ENCODE measurements around the gene ANTXRL.
"Not testable (repeated sequence)": the region's sequence is repeated elsewhere in the genome, so short reads cannot be mapped to it uniquely, and the experiment has no call there.

The ANTXRL gene

DNA sequence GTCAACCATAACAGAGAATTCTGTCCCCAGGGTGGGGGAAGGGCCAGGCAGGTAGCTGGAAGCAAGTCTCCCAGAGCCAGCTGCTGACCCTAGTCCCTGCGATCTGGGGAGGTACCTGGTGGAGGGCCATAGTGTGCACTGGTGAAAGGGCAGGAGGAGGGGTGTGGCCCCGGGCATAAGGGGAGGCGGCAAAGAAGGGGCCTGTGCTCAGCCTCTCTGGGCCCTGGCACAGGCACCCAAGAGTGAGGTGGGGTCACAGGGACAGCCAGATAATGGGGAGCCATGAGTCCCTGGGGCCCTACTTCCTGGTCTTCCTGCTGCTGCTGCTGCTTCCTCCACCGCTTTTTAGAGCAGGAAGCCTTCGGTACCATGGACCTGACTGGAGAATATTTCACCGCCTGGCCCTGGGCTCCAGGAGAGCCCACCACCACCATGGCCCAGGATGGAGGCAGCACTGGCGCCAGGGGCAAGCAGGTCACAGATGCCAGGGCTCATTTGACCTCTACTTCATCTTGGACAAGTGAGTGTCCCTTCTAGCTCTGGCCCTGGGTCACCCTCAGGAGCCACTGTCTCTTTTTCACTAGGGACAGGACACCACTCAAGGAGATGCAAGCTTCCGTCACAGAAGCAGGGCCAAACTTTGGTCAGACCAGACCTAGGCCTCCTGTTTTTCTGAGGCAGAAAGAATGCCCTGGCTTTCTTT lies at the start of gene ANTXRL:
Gene ANTXRL (plus strand): TSS at position 7 of the 703 bp plus-strand sequence. CDS start 266 bp downstream, at position 273.
- DNase-seq, result no peak

DNA sequence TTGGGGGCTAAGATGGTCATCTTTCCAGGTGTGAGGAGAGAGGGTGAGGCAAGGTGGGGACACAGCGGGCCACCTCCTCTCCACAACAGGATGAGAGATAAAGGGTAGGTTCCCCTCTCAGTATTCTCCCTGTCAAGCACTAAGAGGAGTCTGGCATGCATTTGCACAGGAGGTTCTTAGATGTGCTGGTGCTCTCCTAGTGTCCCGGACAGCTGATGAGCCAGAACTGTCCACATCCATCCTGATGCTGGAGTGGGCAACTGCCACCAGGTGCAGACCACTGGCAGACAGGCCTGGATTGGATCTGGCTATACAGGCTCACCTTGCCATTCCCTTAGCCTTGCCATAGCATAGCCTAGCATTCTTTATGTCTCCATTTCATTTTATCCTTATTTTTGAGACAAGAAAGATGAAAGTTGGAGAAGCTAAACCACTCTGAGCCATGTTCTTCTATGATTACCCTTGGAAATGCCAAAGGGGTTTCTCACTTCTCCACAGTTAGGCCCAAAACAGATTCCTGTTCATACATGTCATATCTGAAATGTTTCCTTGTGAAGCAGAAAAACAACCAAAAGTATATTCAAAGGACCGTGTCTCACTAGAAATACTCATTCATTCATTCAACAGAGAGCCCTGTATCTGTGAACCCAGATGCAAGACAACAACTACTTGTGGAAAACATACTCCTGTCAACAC lies 48.8 kb upstream of the ANTXRL start:
- no peak for DNase-seq

DNA sequence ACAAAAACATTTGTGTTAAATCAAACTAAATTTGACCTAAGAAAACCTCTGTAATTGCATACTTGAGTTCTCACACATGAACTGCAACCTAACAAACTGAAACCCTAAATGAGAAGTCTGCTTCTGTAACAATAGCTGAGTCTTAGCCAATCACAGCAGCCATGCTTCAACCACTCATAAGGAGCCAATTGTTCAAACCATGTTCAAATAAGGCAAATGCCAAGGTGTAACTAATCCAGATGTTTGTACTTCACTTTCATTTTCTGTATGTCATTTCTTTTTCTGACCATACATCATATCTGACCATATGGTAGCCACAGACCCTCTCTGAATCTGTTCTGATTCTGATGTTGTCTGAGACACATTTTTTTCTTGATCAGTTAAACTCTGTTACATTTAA lies 47.5 kb upstream of the ANTXRL start:
- no peak for DNase-seq

DNA sequence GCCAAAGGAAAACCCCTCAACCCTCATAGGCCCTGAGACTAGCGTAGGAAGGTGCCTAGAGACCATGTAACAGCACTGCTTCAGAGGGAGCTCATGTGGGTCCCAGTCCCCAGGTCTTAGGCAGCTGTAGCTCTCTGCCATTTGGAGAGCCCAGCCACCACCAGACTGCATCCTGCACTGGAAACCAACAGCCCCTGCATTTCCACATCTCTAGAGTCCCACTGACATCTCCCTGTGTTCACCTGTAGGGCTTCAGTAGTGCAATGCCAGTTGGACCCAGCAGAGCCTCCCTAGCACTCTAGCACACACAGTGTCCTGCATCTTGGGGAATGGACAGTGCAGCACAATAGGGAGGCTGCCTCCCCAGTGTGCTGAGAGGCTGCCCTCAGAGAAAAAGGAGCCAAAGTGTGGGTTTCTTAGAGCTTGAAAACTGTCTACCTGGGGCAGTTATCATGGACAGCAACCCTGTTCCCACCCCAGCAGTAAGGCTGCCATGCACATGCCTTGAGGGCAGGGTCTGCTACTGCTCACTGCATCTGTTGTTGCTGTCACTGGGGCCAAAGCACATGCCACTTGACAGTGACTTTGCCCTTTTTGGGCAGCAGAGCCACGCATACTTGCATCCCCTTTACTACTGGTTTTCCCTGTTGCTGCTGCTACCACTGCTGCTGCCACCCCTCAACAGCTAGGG lies 46.7 kb upstream of the ANTXRL start:
- DNase-seq, result no peak

DNA sequence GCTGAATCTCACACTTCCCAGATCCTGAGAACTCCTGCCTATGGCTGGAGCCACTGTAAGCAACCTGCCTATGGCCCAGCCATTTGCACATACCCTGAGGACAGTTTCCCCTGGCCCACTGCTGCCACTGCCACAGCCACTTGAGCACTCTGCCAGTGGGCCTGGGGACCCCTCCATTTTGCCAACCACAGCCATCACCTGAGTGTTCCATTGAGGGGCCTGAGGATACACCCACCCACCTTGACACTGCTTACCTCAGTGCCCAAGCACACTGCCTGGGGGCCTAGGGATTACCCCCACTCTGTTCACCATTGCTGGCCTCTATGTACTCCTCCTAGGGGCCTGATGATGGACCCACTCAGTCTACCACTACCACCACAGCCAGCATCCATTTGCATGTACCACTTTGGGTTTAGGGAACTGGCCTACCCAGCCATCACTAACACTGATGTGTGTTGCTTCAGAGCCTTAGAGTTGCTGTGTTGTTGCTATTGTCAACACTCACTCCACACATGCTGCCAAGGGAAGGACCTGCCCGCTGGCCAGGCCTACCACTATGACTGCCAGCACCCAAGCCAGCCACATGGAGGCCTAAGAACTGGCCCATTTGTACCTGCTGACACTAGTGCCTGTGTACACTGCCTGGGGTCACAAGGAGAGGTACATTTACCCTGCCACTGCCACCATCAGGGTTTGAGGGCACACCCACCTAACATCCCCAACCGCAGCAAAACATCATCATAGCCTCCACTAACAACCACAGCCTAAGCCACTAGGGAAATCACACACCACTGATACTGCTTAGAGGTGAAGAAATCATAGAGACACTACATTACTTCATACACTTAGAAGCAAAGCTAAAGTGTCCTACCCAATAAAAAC lies 45.9 kb upstream of the ANTXRL start:
- DNase-seq, result no peak

DNA sequence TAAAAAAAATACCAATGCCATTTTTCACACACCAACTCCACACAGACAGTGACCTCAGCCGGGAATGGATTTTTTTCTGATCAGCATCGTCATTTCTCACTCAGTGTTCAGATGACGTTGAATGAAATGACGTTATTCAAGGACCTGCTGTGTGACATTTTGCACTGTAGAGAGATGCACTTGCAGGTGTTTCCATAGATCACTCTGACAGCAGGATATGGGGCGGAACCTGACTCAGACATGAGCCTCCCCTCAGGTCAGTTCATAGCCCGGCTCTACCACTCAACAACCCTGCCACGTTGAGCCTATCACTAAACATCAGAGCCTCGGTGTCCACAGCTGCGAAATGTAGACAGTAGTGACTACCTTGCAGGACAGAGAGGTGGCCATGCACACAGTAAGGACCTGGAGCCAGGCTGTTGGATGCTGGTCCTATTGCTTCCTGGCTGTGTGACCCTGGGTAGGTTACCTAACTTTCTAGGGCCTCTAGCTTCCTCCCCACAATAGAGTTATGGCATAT lies 41.4 kb upstream of the ANTXRL start:
- DNase-seq, result no peak

DNA sequence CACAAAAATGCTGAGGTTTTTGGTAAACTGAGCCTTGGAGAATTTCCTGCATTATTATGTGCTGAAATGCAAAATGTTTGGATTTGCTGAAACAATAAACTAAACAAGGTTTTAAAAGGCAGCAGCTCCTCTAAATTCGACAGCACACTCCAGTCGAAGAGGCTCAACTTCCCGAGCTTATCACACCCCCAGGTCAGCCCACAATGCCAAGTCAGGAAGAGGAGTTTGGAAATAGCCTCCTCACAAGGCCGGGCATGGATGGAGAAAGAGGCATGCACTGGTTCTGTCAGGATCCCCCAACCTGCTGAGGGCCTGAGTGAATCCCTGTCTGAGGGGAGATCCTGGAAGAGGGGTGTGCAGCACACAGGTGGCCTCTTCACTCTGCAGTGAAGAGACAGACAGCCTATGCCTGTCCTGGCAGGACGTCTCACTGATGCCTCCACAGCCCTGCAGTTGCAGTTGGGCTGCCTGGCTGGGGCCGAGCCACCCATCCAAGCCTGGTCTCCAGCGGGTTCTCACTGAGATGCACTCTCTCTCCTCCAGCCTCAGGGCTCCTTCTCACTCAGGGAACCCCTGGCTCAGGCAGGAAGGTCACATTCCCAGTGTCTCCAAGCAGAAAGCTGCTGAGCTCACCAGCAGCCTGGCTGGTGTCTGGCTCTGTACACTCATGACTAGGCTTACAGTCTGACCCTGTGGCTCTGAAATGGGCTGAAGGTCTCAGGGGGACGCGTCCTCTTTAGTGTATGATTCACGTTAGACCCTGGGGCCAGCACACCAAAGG lies 40.2 kb upstream of the ANTXRL start:
- not testable (repeated sequence) for DNase-seq

DNA sequence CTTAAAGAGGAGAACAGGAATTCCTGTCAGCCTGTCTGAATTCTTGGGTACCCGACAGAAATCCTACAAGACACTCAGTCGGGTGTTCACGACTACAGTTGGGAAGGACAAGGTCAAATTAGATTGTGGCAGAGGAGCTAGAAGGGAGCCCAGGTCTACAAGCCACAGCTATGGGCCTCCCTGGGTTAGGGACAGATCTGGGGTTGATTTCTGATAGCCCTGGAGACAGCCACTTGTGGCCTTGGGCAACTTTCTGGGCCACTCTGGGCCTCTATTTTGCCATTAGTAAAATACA lies 39.7 kb upstream of the ANTXRL start:
- no peak for DNase-seq

DNA sequence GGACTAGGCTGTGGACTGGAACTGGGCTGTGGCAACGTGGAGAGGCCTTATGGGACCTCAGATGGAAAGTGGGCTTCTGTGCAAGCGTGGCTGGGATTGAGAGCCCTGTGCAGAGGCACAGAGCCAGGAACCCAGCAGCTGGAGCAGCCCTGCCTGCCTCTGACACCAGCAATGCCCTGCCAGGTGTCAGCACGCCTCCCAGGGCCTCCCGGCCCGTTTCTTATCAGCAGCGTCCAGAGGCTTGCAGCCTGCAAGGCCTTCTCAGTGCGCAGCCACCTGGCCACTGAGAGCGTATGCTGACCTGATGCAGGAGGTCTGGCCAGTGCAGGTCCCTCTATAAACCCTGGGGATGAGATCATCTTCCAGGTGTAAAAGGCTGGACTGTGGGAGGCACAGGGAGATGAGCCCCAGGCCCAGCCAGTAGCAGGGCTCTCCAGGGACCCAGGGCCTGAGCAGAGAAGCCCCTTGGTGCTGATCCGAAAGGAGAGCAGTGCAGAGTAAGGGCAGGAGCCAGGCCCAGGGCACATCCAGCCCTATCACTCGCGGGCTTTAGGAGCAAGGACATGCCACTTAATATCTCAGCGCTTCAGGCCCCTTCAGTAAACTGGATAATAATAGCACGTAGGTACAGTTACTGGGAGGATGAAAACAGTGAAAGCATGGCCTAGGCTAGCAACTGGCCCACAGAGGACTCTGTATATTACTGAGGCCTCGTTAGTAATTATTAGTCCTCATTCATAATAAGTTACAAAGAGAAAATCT lies 38.8 kb upstream of the ANTXRL start:
- DNase-seq, result no peak

DNA sequence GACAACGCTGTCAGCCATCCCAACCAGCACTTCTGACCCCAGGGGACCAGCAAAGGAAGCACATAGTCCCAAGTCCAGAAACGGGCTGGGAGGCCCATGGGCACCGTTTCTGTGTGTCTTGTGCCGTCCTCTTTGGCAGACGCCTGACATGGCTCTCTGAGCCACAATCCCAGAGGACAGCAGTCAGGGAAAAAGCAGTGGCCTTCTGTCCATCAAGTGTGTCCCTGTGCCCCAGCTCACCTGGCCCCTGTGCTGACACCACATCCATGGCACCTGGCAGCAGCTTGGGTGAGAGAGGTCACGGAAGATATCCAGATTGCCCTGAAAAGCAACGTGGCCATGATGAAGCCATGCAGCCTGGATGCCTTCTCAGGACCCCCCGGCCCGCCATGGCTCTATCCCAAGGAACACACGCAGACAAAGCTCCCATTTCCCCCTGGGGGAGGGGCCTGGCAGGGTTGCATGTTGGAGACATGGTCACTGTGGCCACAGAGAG lies 38.1 kb upstream of the ANTXRL start:
- no peak for DNase-seq

DNA sequence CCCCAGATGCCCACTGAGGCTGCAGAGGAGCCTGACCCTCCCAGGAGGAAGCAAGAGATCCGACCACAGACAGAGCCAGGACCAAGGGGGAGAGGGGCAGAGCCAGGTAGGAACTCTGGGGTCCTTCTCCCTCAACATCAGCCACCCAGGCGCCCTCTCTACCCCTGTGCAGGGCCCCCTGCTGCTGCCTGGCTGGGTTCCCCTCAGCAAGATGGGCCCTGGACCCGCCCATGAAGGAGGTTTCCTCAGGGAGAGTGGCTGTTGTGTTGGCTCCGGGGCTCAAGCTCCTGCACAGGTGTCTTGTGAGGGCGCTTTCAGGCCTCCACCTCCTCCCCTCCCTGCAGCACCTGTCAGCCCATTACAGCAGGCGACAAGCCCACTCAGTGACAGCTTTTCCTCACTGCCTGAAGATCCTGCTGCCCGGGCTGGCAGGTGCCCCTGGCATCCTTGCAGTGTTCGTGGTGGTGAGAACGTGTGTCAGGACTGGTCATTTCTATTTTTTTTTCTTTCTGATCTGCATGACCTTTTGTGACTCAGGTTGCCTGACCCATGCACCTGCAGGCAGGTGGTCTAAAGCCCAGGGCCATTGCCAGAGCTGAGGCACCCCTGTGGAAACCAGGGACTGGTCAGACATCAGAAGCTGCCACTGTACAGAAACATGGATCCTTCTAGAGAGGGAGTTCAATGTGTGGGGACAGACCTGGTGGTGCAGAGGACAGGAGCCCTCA lies 37.0 kb upstream of the ANTXRL start:
- not testable (repeated sequence) for DNase-seq

DNA sequence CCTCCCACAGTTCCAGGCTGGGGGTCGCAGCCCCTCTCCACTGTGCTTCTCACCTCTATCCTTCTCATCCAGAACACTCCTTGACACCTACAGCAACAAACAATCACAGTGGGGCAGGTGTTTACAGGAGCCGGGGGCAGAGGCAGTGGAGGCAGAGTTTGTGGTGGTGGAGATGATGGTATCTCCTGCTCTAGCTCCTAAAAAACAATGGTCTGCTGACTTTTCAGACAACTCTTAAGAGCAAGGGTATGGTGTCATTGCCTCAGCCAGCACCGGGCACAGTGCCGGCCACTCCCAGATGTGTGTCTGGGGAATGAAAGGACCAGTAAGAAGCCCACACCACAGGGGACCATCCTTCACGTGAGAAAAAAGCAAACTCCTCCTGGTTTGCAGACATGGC lies 36.3 kb upstream of the ANTXRL start:
- DNase-seq, result no peak

DNA sequence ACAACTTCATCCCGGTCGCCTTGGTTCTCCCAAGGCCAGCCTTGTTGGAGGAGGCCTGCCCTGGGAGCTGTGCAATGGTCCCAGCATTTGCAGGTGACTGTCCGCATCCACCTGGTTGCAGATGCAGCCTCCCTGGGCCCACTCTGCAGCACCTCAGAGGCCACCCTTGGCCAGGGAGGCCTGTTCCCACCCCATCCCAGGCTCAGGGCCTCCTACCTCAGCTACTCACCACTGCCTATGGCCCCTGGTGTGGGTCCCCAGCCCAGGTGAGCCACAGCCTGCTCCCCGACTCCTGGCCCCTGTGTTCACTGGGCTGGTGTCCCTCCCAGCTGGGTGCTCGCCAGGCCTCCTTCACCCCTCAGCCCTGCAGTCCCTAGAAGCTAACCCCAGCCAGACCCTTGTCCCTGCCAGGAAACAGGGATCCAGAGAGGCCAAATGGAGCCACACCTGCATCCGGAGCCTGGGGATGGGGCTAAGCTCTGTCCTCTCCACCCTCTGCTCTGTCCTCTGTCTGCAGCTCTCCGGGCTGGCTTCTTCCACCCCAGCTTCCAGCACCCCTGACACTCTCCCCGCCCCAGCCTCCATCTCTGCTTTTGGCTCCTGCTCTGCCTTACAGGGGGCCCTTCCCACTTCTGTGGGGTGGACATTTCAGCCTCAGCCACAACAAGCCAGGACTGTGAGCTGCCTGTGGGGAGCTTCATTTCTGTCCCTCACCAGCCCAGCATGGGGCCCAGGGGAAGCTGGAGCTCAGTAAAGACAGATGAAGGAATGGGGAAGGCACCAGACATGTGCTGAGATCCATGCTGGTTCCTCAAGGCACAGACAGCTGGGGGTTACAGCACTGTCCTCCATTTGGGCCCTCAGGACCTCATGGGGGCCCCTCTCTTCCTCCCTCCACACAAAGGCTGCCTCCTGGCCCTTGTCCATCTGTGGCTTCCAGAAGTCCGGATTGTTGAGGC lies 35.6 kb upstream of the ANTXRL start:
- no peak for DNase-seq

DNA sequence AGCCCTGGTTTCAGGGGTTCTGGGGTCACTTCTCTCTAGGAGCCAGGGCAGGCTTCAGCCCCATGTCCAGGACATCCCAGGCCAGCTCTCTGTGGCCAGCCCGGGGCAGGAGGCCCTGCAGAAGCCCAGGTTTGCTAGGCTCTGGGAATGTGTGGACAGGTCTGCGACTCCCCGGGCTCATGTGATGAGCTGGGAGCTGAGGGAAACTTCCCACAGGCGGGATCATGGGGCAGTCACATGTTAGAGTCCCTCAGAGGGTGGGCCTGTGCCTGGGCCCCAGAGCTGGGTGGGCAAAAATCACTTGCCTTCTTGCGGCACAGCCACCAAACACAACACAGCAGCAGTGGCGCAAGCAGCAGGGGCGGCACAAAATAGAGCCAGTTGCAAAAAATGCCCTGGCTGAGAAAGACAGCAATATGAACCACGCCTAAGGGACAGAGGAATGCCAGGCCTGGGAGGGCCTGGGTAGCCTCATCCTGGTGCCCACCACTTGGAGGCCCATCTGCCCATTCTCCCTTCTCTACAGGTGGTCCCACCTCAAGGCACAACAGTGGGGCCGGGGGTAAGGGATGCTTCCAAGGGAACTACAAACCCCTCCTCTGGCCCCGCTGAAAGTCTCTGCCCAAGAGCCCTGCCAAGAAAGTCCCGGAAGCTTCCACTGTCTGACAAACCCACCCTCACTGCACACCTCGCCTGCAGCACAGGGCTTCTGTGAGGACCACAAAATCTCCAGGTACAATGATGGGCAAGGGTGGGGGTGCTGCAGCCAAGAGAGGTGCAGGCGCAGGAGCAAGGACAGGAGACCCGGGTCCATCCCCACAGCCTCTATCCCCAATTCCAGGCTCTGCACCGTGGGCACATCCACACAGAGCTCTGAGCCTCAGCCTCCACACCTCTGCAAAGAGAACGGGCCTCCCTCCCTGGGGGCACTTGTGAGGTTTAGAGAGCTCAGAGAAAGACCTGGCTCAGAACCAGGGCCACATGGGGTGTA lies 34.6 kb upstream of the ANTXRL start:
- no peak for DNase-seq

DNA sequence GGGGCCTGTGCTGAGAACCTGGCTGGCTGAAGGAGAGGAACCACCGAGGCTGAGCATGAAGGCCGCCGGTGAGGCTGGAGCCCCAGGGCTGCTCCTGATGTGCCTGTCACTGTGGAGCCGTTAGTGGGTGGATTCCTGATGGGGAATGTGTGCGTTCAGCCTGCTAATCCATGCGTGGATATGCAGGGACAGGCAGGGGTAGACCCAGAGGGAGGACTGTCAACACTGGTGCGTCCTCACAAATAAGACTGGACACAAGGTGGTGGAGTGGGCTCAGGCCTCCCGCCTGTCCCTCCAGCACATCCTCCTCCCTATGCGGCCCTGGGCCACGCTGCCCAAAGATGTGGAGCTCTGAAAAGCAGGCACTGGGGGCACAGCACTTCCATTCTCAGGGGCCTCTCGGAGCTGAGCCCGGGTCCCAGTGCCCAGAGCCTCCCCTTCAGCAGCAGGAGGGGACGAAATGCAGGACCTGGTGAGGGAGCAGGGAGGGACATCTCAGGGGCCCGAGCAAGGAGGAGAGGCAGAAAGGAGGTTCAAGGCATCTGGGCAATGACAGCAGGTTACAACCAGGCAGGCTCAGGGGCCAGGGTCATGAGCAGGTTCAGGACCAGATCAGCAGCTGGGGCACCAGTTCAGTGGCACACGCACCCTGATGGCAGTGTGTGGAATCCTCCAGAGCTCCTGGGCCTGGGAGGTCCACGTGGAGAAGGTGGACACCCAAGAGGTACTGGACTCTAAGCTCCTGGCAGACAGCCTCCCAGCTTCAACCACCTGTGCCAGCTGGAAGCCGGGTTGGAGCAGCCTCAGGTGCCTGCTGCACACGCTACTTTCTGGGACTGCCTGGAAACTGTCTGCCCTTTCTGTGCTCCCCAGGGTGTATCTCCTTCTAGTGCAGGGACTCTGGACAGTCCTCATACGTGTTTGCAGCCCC lies 33.5 kb upstream of the ANTXRL start:
- no peak for DNase-seq

DNA sequence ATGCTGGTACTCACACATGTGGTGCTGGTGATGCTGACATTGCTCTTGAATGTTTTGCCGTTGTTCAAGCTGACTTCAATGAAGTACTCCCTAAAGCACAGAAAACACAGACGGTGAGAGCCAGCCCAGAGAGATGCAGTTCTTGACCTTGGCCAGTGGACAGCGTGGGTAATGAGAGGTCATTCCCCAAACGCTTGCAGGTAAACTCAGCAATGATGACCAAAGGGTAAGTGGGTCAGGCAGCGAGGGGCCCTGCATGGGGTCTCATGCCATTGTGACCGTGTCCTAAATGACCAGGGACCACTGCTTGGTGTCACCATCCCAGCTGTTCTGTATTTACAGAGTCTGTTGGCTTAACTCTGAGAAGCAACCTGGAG lies 32.8 kb upstream of the ANTXRL start:
- no peak for DNase-seq

DNA sequence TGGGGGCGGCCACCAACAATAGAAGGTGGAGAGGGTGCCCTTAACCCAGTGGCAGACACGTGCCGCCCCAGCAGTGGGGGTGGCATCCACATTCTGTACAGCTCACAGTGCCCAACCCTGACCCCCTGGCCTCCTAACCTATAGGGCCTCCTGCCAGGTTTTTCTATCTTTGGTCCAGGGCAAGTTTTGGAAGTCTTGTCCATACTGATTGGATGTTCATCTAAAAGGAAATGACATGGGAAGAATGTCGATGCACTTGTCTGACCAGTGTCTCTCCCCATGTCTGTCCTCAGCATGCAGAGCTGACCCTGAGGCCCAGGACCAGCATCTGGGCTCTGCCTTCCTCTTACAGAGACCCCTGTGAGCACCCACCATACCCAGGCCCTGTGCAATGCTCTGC lies 32.3 kb upstream of the ANTXRL start:
- DNase-seq, result no peak
